Measurements from ENCODE around the gene CRTC1. TPM values are rescaled to one million over a fixed set of nuclear protein-coding genes. Genes with fewer than 3 reads are reported as not detected.

The CRTC1 gene
- total RNA-seq, 2 donors from 2014 or later: 9.3 to 15.7 TPM

- intact Hi-C loops (cut with DNase I): no loop called here
Observed at GRCh38 chr19:18650468-18651041, 32.9 kb upstream of the CRTC1 start.

GRCh38 chr19:18651300-18651699 is 32.2 kb upstream of the CRTC1 start:
- DNase-seq (ENCODE audit: low spot score): no peak
- intact Hi-C loops (cut with DNase I): no loop called here

More at GRCh38 chr19:18650468-18651041, 32.9 kb upstream of the CRTC1 start:
- DNase-seq (ENCODE audit: low spot score): peak; percentile 98

GRCh38 chr19:18651733-18652132 is 31.7 kb upstream of the CRTC1 start:
- intact Hi-C loops (cut with DNase I): no loop called here
- no peak for DNase-seq (ENCODE audit: low spot score)

- DNase-seq (ENCODE audit: low spot score): no peak
- intact Hi-C loops (cut with DNase I): no loop called here
Observed at GRCh38 chr19:18653853-18654252, 29.6 kb upstream of the CRTC1 start.

- intact Hi-C loops (cut with DNase I): no loop called here
- DNase-seq (ENCODE audit: low spot score): no peak
Observed at GRCh38 chr19:18654469-18654868, 29.0 kb upstream of the CRTC1 start.

- intact Hi-C loops (cut with DNase I): no loop called here
Observed at GRCh38 chr19:18655173-18655844, 28.2 kb upstream of the CRTC1 start.

GRCh38 chr19:18656337-18657086 is 27.0 kb upstream of the CRTC1 start:
- intact Hi-C loops (cut with DNase I): no loop called here
- DNase-seq (ENCODE audit: low spot score): no peak

More at GRCh38 chr19:18655173-18655844, 28.2 kb upstream of the CRTC1 start:
- no peak for DNase-seq (ENCODE audit: low spot score)

GRCh38 chr19:18657590-18658365 is 25.7 kb upstream of the CRTC1 start:
- intact Hi-C loops (cut with DNase I): no loop called here
- DNase-seq (ENCODE audit: low spot score): peak; percentile 95

- intact Hi-C loops (cut with DNase I): no loop called here
- DNase-seq (ENCODE audit: low spot score): no peak
Observed at GRCh38 chr19:18658366-18658855, 25.1 kb upstream of the CRTC1 start.

GRCh38 chr19:18659281-18660050 is 24.0 kb upstream of the CRTC1 start:
- DNase-seq (ENCODE audit: low spot score): peak; percentile 95
- intact Hi-C loops (cut with DNase I): loop anchor here in 1 of 2 donors (1.0 kb wide), 1 partner anchor 14 kb away; no protein-coding TSS in a partner anchor

GRCh38 chr19:18660051-18660910 is 23.2 kb upstream of the CRTC1 start:
- peak; percentile 98 for DNase-seq (ENCODE audit: low spot score)

GRCh38 chr19:18660939-18661670 is 22.4 kb upstream of the CRTC1 start:
- intact Hi-C loops (cut with DNase I): no loop called here
- no peak for DNase-seq (ENCODE audit: low spot score)

More at GRCh38 chr19:18660051-18660910, 23.2 kb upstream of the CRTC1 start:
- intact Hi-C loops (cut with DNase I): no loop called here

GRCh38 chr19:18662972-18663732 is 20.3 kb upstream of the CRTC1 start:
- intact Hi-C loops (cut with DNase I): no loop called here
- DNase-seq (ENCODE audit: low spot score): no peak

GRCh38 chr19:18663940-18664530 is 19.4 kb upstream of the CRTC1 start:
- peak; percentile 83 for DNase-seq (ENCODE audit: low spot score)
- intact Hi-C loops (cut with DNase I): no loop called here

GRCh38 chr19:18665771-18666202 is 17.7 kb upstream of the CRTC1 start:
- intact Hi-C loops (cut with DNase I): no loop called here

GRCh38 chr19:18666317-18666716 is 17.2 kb upstream of the CRTC1 start:
- DNase-seq (ENCODE audit: low spot score): no peak
- intact Hi-C loops (cut with DNase I): no loop called here

More at GRCh38 chr19:18665771-18666202, 17.7 kb upstream of the CRTC1 start:
- DNase-seq (ENCODE audit: low spot score): no peak
